GM23338 (cell line): ENCODE data around the gene PDCD7.

Experiments
- CREB1 ChIP-seq: fragments of 250-450 bp; sonication (Bioruptor Pico); IDR thresholded peaks from 2 replicates; pipeline ENCODE4 v1.5.0; 2020; ENCODE audit warnings: low read depth, mild to moderate bottlenecking, moderate library complexity
- CTCF ChIP-seq, 2 experiments: fragments of 200-600 bp in 1 of 2; sonication (generic) in 1 of 2; conservative IDR thresholded peaks; 2 replicates each; pipeline versions ENCODE4 v1.5.1 to v1.6.1; 2016 to 2017; ENCODE audit warnings: antibody characterized with exemption in 2 of 2, low read depth in 2 of 2, mild to moderate bottlenecking in 2 of 2, moderate library complexity in 1 of 2
- ETS1 ChIP-seq: IDR thresholded peaks from 2 replicates; pipeline ENCODE4 v1.6.1; 2016; ENCODE audit warnings: antibody characterized with exemption
- EZH2 ChIP-seq: fragments of 200-600 bp; sonication (generic); IDR thresholded peaks from one replicate; pipeline ENCODE4 v1.8.0; 2017; ENCODE audit warnings: antibody characterized with exemption, mild to moderate bottlenecking, low read depth; ENCODE audit not compliant: unreplicated experiment
- EZH2phosphoT487 ChIP-seq: fragments of 200-600 bp; sonication (generic); IDR thresholded peaks from one replicate; pipeline ENCODE4 v1.8.1; 2018; ENCODE audit warnings: antibody characterized with exemption; ENCODE audit not compliant: unreplicated experiment
- JUNB ChIP-seq: IDR thresholded peaks from one replicate; pipeline ENCODE4 v1.6.1; 2016; ENCODE audit warnings: antibody characterized with exemption; ENCODE audit not compliant: unreplicated experiment
- POLR2AphosphoS5 ChIP-seq: IDR thresholded peaks from 2 replicates; pipeline ENCODE4 v1.6.1; 2016; ENCODE audit warnings: antibody characterized with exemption, low read depth
- REST ChIP-seq: IDR thresholded peaks from one replicate; pipeline ENCODE4 v1.6.1; 2018; ENCODE audit warnings: antibody characterized with exemption; ENCODE audit not compliant: unreplicated experiment
- STAT1 ChIP-seq: IDR thresholded peaks from one replicate; pipeline ENCODE4 v1.6.1; 2016; ENCODE audit warnings: antibody characterized with exemption; ENCODE audit not compliant: unreplicated experiment
- ZNF114 ChIP-seq: fragments of 250-450 bp; sonication (Bioruptor Pico); IDR thresholded peaks from 2 replicates; pipeline ENCODE4 v1.5.0; 2020; ENCODE audit warnings: mild to moderate bottlenecking, moderate library complexity
- ZNF331 ChIP-seq: fragments of 250-450 bp; sonication (Bioruptor Pico); IDR thresholded peaks from 2 replicates; pipeline ENCODE4 v1.5.0; 2020; ENCODE audit warnings: low read depth, mild to moderate bottlenecking, moderate library complexity
- ZNF462 ChIP-seq: fragments of 250-450 bp; sonication (Bioruptor Pico); IDR thresholded peaks from 2 replicates; pipeline ENCODE4 v1.5.0; 2020; ENCODE audit warnings: mild to moderate bottlenecking, moderate library complexity

- no peak for TF ChIP-seq CTCF (conservative IDR thresholded peaks at IDR 0.05; ENCODE audit: low read depth in 2 of 2)
- TF ChIP-seq POLR2AphosphoS5: no peak
- TF ChIP-seq EZH2phosphoT487: no peak
- TF ChIP-seq EZH2: no peak
- no peak for TF ChIP-seq ZNF114 (CRISPR knock-in tag)
- no peak for TF ChIP-seq REST
- no peak for TF ChIP-seq CREB1 (CRISPR knock-in tag)
- TF ChIP-seq STAT1: no peak
- no peak for TF ChIP-seq ETS1
- no peak for TF ChIP-seq JUNB
- no peak for TF ChIP-seq ZNF462
- no peak for TF ChIP-seq ZNF331 (CRISPR knock-in tag)
Observed at GRCh38 chr15:65076486-65077290, 56.9 kb downstream of the PDCD7 start, which contains the start of gene KBTBD13.
